ENCODE results near the gene MYO3B.
"Not testable (repeated sequence)": the region's sequence is repeated elsewhere in the genome, so short reads cannot be mapped to it uniquely, and the experiment has no call there.

The MYO3B gene

DNA sequence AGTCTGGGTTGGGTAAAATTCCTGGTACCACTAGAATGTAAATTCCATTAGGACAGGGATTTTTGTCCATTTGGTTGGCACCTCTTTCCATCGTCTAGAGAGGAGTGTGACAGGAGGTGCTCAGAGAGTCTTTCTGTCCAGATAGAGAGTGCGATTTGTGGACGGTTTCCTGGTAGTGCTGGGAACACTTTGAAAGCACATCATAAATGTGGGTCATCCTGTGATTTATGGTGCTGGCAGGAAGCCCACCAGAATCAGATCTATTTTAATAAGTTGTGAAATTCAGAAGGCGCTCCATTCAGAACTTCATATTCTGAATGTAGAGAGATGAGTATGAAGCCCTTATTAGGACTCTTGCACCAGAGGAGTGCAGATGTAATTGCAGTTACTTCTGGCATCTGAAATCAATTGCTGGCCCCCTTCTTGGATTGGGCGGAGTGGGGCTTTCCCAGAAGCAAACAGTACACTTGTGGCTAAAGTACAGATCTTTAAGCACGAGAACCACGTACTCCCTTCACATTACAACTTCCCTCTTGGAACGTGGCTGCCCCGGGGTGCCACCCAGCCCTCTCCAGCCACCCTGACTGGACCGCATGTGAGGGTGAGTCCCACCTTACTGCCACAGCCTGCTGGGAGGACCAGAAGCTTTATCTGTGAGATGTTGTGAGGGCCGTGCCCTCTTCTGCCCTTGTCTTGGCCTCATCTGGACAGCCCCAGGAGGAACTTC lies 243.2 kb downstream of the MYO3B start:
- no peak for DNase-seq

DNA sequence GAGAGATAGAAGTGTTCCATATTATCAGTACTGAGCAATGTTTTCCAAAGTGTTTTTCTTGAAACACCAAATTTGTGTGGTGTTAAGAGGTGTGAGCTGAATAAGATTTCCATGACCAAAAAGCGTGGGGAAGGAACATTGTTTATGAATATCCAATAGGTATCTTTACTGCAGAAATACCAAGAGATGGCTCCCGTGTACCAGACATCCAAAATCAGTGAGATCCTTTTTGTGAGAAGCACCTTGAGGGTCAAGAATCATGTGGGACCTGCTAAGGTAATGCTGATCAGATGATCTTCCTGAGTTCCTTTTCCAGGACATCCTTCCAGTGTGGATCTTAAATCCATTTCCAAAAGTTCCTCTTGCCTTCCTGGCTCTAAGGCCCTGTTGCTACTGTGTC lies 246.0 kb downstream of the MYO3B start:
- DNase-seq: no peak

DNA sequence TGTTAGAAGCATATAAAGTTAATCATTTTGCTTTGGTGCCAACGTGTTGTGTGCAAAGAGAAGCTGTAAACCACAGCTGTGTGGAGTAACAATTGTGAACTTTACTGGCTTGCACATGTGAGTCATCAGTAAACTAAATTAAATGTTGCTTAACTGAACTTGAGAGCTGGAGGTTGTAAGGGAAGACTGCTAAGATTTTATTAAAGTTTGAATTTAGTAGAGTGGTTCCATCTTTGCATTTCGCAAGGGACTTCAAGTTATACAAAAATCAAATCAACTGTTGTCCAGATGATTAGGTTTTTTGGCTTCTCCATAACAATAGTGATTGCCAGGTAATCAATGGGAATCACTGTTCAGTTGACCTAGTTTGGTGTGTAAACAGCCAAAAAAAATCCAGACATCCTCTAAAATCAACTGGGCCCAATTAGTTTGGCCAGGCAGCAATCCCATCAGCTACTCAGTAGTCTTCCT lies 247.4 kb downstream of the MYO3B start:
- no peak for DNase-seq

DNA sequence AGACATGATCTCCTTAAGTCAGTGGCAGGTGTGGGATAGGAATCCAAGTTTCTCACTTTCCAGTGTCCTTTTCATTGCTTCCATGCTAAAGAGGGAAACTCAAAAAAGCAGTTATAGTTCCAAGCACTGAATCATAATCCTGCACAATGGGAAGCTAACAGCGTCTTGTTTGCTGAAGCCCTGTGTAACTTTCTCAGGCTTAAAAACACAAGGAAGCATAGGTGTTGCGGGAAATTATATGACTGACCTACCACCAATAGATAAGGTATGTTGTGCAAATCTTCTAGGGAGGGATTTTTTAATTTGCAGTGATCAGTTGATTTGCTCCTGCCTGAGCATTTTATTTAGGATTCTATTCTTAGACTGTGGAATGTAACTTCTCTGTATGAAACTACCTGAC lies 250.9 kb downstream of the MYO3B start:
- no peak for DNase-seq

DNA sequence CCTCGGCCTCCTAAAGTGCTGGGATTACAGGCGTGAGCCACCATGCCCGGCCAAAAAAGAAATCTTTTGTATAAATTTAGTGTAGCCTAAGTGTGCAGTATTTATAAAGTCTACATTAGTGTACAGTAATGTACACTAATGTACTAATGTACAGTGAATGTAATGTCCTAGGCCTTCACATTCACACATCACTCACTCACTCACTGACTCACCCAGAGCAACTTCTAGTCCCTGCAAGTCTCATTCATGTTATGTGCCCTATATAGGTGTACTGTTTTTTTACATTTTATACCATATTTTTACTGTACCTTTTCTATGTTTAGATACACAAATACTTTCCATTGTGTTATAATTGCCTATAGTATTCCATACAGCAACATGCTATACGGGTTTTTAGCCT lies 254.9 kb downstream of the MYO3B start:
- DNase-seq: no peak

DNA sequence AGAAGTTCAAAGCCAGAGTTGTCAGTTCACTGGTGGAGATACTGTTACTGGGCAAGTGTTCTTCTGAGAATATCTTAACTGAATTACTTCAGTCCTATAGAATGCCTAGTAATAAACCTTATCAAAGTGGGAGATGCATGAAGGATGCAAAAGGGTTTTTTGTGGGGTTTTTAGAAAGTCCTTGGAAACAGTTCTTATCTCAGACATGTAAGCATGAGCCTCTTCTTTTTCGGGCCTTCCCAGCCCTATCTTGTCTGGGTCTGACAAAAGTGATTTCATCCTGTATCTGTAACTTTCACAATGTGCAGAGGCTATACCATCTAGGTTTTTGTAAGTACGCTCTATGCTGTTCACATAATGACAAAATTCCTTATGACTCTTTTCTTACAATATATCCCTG lies 255.5 kb downstream of the MYO3B start:
- DNase-seq: no peak

DNA sequence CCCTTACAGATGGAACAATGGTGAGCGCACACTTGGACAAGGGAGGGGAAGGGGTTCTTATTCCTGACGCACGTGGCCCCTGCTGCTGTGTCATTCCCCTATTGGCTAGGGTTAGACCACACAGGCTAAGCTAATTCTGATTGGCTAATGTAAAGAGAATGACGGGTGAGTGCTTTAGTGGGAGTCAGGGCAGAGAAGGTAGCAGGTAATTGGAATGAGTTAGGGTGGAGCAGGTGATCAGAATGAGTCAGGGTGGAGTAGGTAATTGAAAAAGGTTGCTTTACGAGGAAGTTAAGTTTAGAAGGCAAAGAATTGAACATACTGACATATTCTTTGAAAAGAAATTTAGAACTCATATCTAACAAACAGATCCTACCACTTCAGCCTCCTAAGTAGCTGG lies 256.4 kb downstream of the MYO3B start:
- not testable (repeated sequence) for DNase-seq

DNA sequence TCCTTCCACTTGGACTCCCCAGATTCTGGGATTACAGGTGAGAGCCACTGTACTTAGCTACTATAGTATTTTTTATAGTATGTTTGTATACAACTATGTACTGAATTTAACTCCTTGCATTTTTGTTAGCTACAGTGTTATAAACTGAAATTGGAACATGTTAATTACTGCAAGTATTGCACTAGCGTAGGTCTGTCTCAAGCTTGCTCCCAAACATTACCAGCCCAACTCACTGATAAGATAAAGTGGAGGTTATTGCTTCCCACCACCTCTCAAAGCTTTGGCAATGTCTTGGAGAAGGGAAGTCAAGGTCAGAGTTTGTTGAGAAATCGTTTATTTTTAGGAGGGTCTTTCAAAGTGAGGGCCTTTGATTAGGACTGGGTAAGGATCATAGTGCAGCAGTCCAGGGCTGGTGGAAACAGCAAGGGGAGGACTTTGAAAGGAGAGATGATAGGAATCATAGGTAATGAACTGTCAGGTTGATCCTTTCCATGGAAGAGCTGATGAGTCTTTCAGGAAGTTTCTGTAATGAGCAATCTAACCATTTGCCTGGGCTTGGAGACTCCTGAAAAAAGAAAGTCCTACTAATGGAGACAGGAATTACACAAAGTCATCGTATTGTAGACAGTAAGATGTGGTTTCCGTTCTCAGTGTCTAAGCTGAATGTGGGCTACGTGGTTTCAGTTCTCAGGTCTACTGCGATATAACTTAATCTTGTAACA lies 257.1 kb downstream of the MYO3B start:
- no peak for DNase-seq

DNA sequence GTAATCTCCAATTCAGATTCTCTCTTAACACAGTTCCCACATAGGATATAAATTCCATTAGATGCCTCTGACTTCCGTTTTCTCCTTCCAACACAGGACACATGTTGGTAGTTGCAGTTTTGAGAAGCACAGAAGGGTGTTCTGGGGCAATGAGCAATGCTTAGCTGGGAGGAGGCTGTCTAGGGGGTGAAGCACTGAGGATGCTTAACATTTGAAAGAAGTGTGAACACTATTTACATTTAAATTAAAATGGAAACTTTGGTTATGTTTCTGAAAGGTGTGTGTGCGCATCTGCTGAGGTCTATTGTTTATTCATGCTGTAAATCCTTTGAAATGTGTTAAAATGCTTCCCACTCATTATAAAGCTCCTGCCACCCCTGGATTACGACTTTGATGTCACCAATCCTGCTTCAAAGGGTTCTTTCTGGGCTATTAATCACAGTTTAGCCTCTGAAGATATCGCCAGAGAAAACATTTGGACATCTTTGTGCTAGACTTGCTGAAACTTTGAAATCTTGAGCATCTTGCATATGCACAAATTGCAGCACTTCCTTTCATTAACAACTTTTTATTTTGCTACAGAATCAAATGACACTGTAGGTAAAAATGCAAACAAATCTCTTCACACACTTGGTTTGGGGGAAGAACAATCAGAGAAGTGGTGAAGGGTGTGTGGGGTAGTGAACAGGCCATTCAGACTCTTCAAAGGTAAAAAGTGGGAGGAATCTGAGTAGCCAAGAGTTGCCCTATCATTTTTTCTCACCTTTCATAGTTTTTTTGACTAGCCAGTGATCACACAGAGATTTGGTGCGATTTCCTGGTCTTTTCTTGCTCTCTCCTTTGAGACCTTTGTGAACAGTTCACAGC lies 258.4 kb downstream of the MYO3B start:
- DNase-seq: no peak

DNA sequence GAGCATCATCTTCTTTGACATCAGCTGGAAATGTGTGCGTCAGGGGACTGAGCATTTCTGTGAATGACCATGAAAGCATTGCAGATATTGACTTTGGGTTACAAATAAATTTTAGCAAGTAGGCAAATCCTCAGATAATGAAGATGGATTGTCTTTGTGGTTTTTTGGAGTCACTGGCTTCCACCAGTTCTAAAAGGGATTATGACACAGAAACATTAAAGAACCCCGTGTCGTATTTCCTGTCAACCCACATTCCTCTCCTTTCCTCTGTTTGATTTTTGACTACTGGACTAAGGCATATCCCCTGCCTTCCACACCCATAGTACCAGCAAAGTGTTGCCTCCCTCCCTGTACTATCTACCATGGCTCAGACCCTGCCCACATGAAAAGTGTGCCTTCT lies 268.1 kb downstream of the MYO3B start:
- no peak for DNase-seq

DNA sequence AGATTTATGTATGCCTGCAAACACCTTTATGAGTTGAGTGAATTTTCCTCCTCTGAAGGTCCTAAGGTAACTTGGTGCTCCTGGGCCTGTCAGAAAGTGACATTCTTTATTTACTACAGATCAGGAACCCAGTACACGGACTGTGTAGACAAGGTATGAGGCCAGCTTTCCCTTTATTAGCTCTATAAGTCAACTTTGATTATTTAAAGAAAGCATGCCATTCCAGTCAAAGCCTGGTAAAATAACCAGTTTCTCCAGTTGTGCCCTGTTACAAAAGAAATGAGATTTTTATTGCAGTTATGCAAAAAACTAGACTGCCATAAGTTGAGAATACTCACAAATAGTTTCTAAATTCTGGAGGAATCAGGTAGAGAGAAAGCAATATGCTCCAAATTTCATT lies 271.1 kb downstream of the MYO3B start:
- no peak for DNase-seq

DNA sequence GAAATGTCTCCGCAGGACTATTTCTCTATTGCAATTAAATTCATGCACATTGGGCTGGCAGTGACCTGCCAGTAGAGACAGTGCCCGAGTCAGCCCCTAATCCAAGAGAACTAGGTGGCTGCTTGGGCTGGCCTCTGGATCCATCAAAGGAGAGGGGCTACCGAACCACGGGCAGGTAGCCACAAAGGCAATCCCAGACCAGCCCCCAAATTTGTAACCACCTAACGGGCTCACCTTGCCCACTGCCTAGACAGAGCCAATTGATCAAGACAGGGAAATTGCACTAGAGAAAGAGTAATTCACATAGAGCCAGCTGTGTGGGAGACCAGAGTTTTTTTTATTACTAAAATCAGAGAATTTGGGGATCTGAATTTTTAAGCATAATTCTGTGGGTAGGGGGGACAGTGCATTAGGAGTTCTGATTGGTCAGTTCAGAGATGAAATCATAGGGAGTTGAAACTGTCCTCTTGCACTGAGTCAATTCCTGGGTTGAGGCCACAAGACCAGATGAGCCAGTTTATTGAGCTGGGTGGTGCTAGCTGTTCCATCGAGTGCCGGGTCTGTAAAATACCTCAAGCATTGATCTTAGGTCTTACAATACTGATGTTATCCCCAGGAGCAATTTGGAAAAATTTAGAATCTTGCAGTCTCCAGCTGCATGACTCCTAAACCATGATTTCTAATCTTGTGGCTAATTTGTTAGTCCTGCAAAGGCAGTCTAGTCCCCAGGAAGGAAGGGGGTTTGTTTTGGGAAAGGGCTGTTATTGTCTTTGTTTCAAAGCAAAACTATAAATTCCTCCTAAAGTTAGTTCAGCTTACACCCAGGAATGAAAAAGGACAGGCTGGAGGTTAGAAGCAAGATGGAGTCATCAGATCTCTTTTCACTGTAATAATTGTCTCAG lies 276.8 kb downstream of the MYO3B start:
- DNase-seq: no peak

DNA sequence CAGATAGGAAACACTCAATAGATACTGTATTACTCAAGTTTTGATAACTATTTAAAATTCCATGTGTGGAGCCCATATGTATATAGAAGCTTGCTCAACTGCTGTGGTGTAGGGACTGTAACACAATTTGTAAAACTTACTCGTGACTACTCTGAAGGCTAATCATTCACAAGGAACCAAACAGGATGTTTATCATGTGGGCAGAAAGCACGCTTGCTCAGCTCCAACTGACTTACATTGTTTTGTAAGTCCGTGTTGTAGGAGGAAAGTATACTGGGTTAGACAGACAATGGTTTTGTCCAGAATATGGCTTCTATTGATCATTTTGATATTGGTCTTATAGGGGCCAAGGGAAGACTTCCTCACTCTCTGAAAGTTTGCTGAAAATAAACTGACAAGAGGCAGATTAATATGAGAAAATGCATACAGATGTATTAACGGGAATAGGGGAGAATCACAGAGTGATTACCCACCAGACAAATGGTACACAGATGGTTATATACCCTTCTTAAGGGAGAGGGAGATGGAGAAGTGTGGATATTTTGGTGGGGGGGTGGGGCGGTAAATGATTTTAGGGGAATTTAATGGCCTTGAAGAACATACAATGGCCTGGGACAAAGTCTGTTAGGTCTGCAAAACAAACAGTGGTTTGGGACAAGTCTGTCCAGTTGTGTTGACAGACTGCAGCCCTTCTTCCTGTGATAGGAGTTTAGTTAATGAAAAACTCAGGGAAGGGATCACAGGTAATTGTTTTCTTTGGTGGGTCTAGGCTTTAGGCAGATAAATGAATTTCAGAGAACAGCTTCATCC lies 277.9 kb downstream of the MYO3B start:
- DNase-seq: no peak

DNA sequence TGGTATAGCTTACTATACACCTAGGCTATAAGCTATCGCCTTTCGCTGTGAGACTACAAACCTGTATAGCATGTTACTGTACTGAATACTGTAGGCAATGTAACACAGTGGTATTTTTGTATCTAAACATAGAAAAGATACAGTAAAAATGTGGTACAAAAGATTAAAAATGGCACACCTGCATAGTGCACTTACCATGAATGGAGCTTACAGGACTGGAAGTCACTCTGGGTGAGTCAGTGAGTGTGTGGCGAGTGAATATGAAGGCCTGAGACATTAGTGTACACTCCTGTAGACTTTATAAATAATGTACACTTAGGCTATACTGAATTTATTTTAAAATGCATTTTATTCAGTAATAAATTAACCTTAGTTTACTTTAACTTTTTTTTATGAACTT lies 279.0 kb downstream of the MYO3B start:
- no peak for DNase-seq

DNA sequence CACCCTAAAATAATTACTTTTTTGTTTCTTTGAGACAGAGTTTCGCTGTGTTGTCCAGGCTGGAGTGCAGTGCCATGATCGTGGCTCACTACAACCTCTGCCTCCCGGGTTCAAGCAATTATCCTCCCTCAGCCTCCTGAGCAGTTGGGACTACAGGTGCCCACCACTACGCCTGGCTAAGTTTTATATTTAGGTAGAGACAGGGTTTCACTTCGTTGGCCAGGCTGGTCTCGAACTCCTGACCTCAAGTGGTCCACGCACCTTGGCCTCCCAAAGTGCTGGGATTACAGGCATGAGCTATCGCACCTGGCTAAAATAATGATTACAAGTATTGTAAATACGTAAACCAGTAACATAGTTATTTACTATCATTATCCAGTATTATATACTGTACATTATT lies 279.8 kb downstream of the MYO3B start:
- DNase-seq: no peak

DNA sequence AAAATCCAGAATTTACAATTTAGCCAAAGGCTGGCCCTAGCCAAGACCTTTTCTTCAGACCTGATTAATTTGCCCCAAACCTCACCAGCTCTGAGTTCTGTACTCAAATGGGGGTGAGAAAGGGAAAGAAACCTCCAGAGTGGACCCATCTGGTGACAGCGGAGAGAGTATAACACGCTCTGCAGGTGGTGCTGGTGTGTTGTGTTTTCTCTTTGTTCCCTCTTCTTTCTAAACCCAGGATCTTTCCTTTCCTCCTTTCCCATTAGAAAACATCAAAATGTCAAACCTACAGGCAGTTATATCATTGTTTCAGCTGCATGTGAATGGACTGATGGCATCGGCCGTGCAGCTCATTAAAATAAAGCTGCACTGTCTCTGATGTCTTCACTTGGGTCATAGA lies 283.9 kb downstream of the MYO3B start:
- no peak for DNase-seq

DNA sequence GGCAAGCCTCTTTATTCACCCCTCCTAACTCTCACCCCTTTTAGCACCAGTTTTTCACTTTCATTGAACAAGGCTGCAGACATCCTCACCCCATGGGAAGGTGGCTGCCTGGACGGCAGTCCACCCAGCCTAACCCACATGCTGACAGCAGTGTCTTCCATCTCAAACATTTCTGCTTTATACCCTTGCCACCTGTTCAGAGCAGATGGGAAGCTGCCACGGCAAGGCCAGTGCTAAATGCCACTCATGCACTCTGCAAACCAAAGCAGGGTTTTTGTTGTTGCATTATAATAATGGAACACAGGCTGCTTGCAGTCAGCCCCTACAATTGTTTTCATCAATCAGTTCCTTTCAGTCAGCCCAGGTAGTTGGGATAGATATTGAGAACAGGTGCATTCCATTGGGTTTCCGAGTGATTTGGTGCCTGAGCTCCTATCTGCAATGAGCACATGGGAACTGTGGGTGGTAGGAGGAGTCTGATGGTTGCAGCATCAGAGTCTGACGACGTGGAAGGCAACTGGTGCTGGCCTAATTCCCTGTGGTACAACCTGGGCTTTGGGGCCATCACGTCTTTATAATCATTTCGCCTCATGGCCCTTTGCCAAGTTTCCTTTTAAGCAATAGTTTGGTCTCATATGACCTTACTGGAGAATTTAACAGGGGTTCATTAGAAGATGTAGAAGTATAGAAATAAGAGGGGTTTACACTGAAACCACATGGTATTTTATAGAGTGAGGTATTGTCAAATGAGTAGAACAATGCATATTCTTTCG lies 284.7 kb downstream of the MYO3B start:
- no peak for DNase-seq

DNA sequence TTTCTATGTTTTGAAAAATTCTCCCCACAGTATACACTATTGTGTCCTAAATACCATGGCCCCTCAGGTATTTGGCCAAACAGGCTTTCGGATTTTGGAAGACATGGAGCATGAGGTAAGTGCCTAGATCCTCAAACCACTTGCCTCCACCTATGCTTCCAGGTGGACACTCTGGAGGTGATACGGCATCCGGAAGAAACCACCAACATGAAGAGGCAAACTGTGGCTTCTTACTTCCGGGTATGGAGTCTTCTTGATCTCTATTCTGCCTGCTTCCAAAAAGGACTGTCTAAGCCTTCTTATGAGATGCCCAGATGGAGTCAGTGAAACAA lies 285.2 kb downstream of the MYO3B start:
- DNase-seq: no peak

DNA sequence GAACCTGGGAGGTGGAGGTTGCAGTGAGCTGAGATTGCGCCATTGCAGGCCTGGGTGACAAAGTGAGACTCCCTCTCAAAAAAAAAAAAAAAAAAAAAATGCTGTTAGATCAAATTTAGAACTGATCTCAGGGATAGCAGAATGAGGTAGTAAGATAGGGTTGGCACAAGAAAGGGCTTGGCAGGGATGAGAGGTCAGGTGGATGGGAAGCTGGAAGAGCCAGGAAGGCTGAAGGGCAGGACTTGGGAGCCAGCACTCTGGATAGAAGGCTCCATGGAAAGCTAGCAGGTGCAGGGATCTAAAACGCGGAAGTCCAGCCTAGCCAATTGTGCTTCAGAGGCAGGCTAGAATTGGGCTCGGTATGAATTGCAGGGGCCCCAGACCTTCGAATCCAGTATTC lies 286.3 kb downstream of the MYO3B start:
- DNase-seq: no peak

DNA sequence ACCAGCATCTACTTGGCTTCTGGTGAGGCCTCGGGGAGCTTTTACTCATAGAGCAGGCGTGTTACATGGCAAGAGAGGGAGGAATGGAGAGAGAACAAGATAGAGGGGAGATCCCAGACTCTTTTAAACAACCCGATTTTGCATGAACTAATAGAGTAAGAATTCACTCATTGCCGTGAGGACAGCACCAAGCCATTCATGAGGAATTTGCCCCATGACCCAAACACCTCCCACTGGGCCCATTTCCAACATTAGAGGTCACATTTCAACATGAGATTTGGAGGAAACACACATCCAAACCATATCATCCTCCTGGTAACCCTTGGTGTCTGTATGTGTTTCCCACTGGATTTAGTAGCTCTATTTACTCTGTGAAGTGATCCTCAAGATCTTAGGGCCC lies 287.3 kb downstream of the MYO3B start:
- no peak for DNase-seq

Measured in anterior cingulate cortex (tissue), 58 donors.